ENCODE measurements around the gene KCP. TPM values are rescaled to one million over a fixed set of nuclear protein-coding genes. Genes with fewer than 3 reads are reported as not detected.

KCP gene
- total and polyA plus RNA-seq, 2 of the 13 experiments (the other 11 are each of a cell fraction or from before 2014, with no cell fraction given) = 0.37 to 1.0 TPM

DNA sequence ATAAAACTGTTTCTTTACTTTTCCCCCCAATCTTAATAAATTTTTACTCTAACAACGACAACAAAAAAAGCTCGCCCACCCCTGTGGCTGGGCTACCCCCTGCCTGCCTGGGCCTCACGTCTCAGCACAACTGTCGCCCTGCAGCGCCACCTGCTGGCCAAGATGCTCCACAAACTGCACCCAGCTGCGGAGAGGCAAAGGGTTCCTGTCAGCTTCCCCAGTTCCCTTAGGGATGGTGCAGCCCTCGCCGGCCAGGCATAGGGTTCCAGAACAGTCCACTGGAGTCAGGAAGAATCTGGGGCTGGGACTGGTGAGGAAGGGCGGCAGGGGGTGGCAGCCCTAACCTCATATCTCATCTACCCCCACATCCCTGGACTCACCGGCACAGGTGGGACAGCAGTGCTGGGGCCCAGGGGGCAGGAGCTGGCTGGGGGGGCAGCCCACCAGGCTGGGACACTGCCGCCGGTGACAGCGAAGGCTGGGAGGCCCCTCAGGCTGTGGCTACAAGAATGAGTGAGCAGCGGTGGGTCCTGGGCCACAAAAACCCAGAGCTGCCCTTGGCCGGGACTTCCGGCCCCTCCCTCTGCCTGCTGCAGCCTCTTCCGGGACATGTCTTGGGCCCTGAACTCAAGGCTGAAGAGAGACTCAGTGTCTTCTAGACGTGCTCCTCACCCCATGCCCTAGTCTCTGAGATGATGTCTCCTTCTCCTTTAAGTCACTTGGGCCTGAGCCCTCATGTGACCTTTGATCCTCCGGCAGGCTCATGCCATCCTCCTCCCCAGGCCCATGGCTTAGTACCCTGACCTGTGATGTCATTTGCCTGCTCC is 26.7 kb downstream of the KCP start (continued):
- TF ChIP-seq, protein P1, sequence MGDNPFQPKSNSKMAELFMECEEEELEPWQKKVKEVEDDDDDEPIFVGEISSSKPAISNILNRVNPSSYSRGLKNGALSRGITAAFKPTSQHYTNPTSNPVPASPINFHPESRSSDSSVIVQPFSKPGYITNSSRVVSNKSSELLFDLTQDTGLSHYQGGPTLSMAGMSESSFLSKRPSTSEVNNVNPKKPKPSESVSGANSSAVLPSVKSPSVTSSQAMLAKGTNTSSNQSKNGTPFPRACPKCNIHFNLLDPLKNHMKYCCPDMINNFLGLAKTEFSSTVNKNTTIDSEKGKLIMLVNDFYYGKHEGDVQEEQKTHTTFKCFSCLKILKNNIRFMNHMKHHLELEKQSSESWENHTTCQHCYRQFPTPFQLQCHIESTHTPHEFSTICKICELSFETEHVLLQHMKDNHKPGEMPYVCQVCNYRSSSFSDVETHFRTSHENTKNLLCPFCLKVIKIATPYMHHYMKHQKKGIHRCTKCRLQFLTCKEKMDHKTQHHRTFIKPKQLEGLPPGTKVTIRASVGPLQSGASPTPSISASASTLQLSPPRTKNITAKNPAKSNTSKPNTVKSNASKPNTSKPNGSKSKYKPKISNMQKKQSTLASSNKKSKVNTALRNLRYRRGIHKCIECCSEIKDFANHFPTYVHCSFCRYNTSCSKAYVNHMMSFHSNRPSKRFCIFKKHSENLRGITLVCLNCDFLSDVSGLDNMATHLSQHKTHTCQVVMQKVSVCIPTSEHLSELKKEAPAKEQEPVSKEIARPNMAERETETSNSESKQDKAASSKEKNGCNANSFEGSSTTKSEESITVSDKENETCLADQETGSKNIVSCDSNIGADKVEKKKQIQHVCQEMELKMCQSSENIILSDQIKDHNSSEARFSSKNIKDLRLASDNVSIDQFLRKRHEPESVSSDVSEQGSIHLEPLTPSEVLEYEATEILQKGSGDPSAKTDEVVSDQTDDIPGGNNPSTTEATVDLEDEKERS (CRISPR knock-in tag; IDR thresholded peaks at IDR 0.05) = no peak
- TF ChIP-seq CENPT (CRISPR knock-in tag; IDR thresholded peaks at IDR 0.05; ENCODE audit: low read depth) (no peak; the same call in 1 of the 2 replicates), CBX5 (CRISPR knock-in tag; IDR thresholded peaks at IDR 0.05; ENCODE audit: borderline replicate concordance) (no peak), ZNF138 (CRISPR knock-in tag; IDR thresholded peaks at IDR 0.05; ENCODE audit: low read depth) (no peak), POLR2G (IDR thresholded peaks at IDR 0.05; ENCODE audit: low read depth, low read length) (peak; percentile 60; the same call in 1 of the 2 replicates), FOXA1 (IDR thresholded peaks at IDR 0.05) (no peak), FOXA1 (CRISPR knock-in tag; IDR thresholded peaks at IDR 0.05) (no peak), BORCS8-MEF2B (CRISPR knock-in tag; IDR thresholded peaks at IDR 0.05) (no peak), NFRKB (IDR thresholded peaks at IDR 0.05) (no peak), ZNF781 (CRISPR knock-in tag; IDR thresholded peaks at IDR 0.05; ENCODE audit: borderline replicate concordance, not compliant biosample characterization) (no peak), SNRNP70 (IDR thresholded peaks at IDR 0.05; ENCODE audit: low read depth, low read length) (no peak), JARID2 (CRISPR knock-in tag; IDR thresholded peaks at IDR 0.05; ENCODE audit: insufficient replicate concordance) (no peak), ZKSCAN1 (IDR thresholded peaks at IDR 0.05; ENCODE audit: low read length) (no peak), ZNF207 (IDR thresholded peaks at IDR 0.05; ENCODE audit: borderline replicate concordance) (no peak)
- TF ChIP-seq, protein P2, sequence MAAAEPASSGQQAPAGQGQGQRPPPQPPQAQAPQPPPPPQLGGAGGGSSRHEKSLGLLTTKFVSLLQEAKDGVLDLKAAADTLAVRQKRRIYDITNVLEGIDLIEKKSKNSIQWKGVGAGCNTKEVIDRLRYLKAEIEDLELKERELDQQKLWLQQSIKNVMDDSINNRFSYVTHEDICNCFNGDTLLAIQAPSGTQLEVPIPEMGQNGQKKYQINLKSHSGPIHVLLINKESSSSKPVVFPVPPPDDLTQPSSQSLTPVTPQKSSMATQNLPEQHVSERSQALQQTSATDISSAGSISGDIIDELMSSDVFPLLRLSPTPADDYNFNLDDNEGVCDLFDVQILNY (CRISPR knock-in tag; conservative IDR thresholded peaks at IDR 0.05) = no peak
- TF ChIP-seq, protein P3, sequence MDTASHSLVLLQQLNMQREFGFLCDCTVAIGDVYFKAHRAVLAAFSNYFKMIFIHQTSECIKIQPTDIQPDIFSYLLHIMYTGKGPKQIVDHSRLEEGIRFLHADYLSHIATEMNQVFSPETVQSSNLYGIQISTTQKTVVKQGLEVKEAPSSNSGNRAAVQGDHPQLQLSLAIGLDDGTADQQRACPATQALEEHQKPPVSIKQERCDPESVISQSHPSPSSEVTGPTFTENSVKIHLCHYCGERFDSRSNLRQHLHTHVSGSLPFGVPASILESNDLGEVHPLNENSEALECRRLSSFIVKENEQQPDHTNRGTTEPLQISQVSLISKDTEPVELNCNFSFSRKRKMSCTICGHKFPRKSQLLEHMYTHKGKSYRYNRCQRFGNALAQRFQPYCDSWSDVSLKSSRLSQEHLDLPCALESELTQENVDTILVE (CRISPR knock-in tag; IDR thresholded peaks at IDR 0.05) = no peak
- TF ChIP-seq, protein P4, sequence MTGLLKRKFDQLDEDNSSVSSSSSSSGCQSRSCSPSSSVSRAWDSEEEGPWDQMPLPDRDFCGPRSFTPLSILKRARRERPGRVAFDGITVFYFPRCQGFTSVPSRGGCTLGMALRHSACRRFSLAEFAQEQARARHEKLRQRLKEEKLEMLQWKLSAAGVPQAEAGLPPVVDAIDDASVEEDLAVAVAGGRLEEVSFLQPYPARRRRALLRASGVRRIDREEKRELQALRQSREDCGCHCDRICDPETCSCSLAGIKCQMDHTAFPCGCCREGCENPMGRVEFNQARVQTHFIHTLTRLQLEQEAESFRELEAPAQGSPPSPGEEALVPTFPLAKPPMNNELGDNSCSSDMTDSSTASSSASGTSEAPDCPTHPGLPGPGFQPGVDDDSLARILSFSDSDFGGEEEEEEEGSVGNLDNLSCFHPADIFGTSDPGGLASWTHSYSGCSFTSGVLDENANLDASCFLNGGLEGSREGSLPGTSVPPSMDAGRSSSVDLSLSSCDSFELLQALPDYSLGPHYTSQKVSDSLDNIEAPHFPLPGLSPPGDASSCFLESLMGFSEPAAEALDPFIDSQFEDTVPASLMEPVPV (CRISPR knock-in tag; IDR thresholded peaks at IDR 0.05) = no peak
- TF ChIP-seq, protein P5, sequence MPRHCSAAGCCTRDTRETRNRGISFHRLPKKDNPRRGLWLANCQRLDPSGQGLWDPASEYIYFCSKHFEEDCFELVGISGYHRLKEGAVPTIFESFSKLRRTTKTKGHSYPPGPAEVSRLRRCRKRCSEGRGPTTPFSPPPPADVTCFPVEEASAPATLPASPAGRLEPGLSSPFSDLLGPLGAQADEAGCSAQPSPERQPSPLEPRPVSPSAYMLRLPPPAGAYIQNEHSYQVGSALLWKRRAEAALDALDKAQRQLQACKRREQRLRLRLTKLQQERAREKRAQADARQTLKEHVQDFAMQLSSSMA (CRISPR knock-in tag; IDR thresholded peaks at IDR 0.05) = no peak
- TF ChIP-seq, protein P6, sequence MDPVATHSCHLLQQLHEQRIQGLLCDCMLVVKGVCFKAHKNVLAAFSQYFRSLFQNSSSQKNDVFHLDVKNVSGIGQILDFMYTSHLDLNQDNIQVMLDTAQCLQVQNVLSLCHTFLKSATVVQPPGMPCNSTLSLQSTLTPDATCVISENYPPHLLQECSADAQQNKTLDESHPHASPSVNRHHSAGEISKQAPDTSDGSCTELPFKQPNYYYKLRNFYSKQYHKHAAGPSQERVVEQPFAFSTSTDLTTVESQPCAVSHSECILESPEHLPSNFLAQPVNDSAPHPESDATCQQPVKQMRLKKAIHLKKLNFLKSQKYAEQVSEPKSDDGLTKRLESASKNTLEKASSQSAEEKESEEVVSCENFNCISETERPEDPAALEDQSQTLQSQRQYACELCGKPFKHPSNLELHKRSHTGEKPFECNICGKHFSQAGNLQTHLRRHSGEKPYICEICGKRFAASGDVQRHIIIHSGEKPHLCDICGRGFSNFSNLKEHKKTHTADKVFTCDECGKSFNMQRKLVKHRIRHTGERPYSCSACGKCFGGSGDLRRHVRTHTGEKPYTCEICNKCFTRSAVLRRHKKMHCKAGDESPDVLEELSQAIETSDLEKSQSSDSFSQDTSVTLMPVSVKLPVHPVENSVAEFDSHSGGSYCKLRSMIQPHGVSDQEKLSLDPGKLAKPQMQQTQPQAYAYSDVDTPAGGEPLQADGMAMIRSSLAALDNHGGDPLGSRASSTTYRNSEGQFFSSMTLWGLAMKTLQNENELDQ (CRISPR knock-in tag; IDR thresholded peaks at IDR 0.05; ENCODE audit: borderline replicate concordance) = no peak
